NCI-H1092 (cell line): Measurements from ENCODE around the gene OST4.
A peak's percentile ranks its signal among the peaks of the same experiment; 100 is the strongest.
"Not testable (repeated sequence)": the region's sequence is repeated elsewhere in the genome, so short reads cannot be mapped to it uniquely, and the experiment has no call there.

Experiments
- DNase-seq: peaks from one replicate; lab custom pipeline; 2025; lab: John Stamatoyannopoulos, UW

Gene OST4

DNA sequence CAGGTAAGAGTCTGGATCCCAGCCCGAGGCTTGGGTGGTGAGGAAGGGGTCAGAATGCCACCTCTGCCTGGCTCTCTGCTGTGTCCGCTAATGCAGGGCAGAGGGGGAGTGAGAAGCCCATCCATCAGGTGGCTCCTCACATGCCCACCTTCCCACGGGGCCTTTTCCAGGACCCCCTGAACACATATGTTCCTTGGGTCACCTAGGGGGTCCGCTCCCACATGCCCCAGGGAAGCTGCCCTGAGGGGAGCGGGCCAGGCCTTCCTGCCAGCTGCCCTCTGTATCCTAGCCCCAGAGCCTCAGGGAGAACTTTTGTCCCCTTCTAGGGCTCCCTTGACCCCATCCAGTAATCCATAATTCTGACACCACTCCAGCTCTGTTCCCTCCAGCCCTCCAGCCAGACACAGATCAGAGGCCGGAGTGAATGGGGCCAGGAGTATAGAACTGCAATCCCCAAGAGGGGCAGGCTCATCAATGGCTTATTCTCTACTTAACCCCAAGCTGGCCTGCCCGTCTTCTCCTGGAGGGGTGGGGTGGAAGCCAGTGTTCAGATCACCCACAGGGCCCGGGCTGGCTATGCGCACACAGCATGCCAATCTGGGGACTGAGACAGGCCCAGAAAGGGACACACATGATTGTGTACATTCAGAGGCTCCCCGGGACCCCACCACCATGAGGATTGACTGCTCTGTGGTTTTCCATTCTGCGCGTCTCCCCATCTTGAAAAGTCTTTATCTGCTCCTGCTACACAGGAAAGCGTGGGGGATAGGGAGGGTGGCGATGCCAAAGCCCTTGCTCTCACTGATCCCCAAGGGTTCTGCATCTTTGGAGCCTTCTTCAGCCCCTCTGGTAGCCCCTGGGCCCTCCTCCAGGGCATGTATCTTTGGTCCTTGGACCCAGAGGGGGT is 8.0 kb upstream of the OST4 start:
- DNase-seq = no peak

DNA sequence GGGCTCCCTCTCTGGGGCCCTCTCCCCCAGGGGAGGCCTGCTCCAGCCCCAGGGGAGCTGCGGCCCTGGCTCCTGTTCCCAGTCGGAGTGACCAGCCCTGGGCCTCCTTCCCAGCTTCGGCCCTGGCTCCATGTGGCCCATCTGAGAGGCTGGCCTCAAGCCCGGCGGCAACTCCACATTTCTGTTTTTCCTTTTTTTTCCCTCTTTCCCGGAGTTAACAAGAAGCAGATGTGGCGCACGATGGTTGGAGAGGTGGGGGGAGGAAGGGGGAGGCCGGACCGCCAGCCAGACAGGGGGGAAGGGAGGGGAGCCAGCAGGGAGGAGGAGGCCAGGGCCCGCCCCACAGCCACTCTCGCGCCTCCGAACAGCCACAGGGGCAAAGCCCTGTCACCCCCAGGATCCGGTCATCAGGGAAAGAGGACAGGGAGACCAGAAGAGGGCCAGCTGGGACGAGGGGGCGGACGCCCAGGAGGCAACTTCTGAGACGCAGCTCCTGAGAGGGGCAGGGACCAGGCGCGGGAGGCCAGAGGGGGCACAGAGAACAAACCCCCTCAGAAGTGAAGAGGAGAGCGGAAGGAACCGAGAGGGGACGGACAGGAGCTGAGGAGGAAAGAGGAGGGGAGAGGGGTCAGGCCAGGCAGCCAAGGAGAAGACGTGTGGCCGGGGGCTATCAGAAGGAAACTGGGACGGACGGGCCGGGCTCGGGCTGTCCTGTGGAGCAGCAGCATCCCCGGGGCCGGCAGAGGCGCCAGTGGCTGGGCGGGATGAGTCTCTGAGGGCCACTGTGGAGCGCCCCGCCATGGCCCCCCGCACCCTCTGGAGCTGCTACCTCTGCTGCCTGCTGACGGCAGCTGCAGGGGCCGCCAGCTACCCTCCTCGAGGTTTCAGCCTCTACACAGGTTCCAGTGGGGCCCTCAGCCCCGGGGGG is 7.1 kb upstream of the OST4 start, which contains the start of gene EMILIN1:
Gene EMILIN1 (plus strand): TSS at position 349 of the 928 bp plus-strand sequence. CDS start 451 bp downstream, at position 800.
- no peak for DNase-seq

DNA sequence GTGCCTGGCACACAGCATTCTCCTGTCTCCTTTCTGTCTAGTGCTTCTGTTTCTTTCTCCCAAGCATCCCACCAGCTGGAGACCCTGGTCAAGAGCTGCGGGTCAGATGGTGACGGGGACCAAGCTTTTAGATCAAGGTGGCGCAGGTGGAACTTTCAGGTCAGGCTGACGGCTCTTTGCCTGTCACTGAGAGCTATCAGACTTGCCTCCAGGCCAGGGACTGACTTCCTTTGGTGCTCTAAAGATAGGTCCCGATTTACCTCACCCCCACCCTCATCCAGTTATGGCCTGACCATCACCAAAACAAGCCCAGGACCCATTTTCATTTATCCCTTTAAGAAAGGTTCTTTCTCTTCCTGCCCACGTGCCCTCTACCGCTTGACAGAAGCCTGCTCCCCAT is 5.8 kb upstream of the OST4 start:
- no peak for DNase-seq

DNA sequence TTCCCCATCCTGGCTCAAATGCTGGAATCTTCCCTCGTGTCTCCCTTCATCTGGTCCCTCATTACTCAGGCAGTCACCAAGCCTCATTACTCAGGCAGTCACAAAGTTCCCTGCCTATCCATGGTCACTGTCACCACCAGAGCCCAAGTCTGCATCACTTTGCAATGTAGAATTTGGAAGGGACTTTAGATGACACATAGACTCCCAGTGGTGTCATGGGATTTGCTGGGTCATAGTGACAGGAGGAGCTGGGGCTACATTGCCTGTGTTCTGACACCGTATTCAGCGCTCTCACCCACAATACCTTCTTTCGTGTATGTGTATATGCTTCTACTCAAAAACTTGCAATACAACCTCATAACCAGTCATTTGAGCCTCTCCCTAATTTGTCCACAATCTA is 4.9 kb upstream of the OST4 start:
- DNase-seq = no peak

DNA sequence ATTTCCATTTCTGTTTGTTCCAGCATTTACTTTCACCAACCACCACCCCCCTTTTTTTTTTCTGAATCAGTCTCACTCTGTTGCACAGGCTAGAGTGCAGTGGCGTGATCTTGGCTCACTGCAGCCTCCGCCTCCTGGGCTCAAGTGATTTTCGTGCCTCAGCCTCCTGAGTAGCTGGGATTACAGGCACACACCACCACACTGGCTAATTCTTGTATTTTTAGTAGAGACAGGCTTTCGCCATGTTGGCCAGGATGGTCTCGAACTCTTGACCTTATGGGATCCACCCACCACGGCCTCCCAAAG is 4.1 kb upstream of the OST4 start:
- not testable (repeated sequence) for DNase-seq

DNA sequence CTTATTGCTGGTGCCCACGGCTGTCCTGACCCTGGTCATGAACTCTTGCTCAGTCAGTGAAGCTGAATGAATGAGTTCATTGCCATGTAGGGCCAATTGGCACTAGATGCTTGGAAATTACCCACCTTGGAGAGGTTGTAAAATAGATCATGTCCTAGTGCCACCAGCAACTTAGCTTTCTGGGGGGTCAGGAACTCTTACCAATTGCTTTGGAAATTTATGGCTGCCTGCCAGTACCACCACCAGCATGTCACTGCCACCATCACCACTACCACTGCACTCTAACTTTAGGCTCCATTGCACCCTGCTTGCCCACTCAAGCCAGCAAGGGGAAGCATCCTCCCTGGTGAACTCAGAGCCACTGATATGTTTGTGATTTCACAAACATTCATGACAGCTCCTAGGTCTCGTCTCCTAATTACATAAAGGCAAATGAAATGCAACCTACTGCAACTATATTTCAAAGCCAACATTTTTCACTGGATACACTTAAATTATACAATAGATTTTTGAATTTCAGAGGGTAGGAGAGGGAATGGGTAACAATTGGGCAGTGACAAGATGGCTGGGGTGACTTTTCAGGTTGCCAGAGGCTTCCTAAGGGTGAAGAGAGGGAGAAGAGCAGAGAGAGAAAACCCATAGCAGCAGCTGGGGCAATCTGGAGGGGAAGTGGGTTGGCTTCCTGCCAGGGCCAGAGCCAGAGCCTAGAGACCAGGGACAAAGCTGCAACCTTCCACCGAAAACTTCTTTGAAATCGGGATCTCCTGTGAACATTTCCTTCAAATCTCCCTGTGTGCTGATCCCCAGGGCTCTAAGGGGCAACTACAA is 3.5 kb upstream of the OST4 start:
- peak; percentile 28 for DNase-seq

DNA sequence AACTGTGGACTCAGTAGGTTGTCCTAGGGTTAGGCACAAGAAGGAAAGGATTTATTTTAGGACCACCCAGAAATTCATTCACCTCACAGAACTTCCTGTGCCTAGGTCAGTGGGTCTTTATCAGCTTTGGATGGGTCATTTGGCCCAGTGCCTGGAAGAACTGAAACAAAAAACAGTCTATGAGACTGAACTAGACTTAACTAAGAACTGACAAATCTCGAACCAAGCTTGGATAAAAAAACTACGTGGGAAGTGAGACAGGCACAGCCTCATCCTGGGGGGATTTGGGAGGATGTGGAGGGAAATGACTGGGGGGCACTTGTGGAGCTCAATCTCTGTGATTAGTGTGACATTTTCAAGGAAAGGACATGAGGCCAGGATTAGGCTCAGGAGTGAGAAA is 2.3 kb upstream of the OST4 start:
- DNase-seq = no peak

DNA sequence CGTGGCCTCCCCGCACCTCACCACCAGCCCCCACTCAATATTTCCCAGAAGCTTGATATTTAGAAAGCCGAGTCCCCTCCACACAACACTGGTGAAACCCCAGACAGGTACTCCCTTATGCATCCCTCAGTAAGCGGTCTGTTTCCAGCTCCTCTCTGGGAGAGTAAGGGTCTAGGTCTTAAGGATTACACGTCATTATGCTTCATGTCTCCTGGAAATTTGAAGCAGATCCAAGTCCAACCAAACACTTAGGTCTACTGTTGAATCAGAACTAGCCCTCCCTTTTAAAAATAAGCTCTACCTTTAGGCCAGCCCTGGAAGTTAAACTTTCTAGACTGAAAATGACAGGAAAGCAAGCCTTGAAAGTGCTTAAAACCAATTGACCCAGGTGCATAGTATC is 1.5 kb upstream of the OST4 start:
- DNase-seq = no peak

DNA sequence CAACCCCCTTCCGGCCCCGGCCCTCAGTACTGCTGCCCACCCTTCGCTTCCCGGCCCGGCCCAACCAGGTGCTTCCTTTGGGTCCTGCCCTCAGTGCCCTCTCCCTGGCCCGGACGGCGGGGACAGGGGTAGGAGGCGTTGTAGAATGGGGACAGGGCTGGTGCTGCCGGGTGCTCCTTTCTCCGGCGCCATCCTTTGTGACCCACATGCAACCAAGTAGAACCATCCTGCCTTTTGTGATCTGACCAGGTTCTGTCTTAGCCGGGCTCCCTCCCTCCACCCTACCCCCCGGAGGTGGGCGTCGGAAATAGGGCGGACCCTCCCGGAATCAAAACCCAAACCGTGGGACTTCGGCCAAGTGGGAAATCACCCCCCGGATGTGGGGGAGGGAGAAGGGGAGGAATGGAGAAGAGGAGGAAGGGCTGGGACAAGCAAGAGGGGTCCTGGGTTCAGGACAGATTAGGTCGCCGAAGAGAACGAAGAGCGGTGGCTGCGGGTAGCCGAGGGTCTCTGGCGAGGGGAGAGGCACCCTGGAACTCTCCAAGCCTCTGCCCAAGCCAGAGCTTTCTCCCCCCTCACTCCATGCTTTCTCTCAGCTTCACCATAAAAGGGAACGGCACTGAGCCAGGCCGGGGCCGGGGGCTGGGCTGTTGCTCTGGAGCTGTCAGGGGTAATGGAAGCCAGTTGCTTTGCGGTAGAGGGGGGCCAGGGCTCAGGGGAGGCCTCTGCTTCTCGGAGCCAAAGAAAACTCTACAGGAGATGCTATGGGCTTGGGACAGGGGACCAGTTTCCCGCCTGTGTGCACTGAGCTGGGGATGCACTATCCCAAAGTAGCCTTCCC is 756 bp upstream of the OST4 start:
- no peak for DNase-seq

DNA sequence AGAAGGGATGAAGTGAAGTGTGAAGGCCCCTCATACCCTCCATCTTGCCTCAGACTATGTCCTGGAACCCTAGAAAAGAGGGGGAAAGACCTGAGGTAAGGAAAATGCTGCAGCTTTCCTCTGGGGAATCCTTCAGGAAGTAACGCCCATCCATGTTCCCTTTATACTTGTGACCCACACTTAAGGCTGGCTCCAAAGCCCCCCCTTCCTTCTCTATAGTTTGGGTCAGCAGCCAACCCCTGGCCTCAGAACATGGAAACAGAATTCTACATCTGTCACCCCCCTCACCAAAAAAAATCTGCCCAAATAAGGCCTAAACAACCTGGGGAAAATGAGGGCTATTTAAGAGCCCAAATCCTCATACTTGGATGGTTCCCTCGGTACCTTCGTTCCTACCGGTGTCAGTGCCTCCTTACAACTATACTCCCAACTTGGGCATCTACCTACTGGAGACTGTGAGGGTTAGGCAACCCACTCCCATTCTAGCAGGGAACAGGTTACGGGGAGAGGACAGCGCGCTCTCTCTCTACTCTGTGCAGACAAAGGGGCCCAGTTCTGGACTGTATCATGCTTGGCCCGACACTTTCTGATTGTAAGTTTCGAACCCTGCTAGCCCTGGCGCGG is 689 bp downstream of the OST4 start:
- DNase-seq = no peak

DNA sequence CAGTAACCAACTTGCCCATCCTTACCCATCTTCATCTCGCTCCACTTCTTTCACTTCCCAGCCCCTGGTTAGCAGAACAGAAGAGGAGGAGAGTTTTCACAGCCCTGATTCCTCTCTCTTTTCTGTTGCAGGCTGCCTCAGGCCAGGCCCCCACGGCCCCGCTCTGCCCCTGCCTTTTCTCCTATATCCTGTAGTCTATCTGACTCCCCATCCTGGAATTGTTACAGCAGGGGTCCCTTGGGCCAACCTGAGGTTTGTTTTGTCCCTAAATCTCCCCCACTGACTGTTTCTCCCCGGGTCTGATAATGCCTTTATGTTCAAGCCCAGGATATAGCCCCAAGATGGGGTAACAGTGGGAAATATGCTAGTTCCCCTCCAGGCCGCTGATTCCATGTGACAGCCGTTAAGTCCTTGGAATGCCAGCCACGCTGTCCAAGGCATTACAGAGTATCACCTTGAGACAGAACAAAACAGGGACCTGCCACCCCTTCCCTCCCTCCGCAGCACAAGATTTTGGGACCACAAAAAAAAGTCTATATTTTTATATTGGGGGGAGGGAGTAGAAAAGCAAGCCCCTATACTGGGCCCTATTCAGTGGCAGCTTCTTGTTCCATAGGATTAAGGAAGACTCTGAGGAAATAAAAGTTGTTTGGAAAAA is 1.4 kb downstream of the OST4 start:
- no peak for DNase-seq

DNA sequence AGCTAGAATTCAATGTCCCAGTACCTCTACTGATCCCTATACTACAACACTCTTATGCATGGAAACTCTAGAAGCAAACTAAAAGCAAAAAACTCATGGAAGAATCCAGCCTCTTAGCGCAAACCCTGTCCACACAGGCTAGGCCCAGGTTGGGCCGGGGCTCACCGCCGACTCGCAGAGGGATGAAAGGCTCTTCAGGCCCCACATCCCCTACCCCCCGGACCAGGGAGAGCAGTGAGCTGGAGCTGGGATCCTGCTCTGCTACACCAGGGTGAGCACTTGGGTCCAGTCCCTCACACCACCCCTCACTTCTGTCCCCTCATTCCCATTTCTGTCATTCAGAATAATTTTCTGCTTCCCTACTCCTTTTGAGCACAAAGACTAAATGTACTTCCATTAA is 2.0 kb downstream of the OST4 start:
- no peak for DNase-seq

DNA sequence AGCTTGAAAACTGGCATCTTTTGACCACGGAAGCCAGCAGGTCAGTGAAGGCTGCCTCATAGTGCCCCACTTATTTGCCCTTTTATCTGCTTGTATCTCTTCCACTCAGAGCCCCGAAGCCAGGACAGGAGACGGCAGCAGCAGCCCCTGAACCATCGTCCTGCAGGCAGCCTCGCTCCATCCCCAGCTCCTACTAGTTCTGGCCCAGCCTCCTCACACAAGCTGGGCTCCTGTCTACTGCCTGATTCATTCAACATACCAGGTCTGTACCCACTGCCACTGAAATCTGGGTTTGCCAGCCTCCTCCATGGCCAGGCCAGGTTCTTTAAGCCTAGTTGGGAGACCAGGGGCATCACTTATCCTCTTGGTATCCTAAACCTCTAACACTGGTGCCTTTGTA is 4.1 kb downstream of the OST4 start:
- no peak for DNase-seq

DNA sequence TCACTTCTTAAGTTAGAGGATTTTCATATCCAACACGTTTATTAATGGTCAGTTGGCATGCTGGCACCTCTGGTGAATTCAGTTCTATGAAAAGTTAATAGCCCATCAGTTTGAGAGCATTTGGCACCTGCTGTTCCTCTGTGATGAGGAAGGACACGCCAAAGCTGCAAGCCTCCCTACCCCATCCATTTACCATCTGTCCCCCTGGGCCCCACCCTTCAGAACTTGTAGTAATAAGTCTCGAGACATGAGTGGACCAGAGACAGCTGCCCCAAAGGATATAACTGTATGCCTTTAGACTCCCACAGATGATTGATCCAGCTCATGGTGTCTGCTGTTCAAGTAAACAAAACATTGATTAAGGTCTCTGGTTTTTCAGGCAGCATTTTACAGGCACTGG is 6.3 kb downstream of the OST4 start:
- DNase-seq = no peak

DNA sequence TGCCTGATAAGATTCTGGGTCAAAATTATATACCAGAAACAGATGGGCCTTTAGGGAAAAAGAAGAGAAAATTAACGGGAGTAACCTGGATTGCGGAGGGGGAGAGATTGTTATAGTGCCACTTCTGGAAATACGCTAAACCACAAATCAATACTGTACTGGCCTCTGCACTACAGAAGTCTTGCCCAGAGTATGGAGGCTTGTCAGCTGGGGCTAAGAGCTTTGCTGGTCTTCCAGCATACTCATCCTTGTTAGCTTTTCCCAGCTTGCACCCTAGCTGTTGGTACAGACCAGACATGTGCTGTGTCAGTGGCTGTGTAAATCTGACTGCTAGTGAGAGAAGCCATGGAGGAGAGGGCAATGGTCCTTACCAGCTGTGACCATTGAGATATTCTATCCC is 11.1 kb downstream of the OST4 start:
- DNase-seq = no peak

DNA sequence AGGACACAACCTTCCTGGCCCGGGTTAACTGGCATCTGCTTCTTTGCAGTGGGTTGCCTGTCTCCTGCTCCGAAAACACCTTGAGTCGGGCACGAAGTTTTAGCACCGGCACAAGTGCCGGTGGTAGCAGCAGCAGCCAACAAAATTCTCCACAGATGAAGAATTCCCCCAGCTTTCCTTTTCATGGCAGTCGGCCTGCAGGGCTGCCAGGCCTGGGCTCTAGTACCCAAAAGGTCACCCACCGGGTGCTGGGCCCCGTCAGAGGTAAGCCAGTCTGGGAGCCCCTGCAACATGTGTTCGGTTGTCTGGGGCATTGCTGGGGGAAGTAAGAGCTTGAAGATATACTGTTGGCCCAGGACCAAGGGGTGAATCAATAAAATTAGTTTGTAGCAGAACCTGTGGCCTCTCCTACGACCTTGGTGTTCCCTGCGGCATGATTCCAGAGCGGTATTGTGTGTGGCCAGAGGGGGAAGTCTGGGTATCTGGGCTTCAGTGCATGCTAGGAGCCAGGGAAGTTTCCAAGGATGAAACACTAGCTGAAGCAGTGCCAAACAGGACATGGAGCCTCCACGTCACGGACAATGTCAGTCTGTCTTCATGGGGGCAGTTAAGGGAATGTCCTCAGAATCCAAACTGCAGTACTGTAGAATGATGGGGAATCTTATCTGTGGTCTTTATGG is 12.2 kb downstream of the OST4 start:
- DNase-seq = no peak

DNA sequence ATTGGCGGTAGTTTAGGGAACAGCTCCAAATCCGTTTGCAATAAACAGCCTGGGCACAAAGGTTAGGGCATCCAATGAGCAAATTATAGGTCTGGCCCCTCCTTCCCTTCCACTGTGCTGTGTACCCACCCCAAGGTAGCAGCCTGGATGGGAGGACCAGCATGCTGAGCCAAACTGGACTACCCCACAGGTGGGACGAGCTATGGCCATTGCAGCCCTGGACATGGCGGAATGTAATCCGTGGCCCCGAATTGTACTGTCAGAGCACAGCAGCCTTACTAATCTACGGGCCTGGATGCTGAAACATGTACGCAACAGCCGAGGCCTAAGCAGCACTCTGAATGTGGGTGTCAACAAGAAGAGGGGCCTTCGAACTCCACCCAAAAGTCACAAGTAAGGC is 13.2 kb downstream of the OST4 start:
- no peak for DNase-seq

DNA sequence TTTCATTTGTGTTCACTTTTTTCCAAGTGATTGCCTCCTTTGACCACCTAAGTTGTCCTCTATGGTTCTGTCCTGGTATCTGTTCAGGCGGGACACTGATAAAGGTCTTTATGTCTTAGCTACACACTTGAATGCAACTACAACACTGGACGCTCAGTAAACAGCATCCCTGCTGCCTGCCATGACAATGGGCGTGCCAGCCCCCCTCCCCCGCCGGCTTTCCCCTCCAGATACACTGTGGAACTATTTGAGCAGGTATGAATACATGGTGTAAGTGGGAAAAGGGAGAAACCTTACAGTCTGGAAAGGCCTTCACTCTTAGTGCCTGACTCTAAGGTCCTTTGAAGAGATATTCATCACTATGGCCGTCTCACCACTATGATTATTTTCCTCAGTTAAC is 14.3 kb downstream of the OST4 start:
- DNase-seq = no peak

DNA sequence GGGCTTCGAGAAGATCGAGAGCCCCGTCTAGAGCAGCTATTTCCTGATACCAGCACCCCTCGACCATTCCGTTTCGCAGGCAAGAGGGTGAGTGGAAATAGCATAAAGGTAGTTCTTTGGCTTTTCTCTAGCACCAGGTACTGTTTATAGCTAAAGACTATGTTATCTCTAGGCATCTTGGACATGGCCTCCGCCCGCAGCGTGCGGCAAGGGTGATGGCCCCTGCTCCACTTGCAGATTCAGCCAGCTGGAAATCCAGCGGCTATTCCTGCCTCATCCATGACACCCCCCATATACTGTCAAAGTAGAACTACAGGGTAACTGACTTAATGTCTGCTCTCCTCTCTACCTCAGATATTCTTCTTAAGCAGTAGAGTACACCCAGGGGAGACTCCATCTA is 16.7 kb downstream of the OST4 start:
- no peak for DNase-seq

DNA sequence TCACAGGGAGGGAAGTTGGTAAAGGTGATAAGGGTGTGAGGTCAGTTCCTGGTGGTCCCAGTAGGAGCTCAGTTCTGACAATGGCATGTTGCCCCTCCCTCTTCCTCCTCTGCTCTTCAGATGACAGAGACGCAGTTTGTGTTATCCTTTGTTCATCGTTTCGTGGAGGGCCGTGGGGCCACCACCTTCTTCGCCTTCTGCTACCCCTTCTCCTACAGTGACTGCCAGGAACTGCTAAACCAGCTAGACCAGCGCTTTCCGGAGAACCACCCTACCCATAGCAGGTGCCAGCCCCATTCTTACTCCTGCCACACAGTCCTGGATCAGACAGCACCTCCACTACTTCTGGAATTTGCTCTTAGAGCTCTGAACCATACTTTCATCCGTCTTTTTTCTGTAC is 17.7 kb downstream of the OST4 start:
- DNase-seq = no peak
